K562 (cell line): ENCODE data around the gene RNFT2. TPM values are rescaled to one million over a fixed set of nuclear protein-coding genes. Genes with fewer than 3 reads are reported as not detected.

ENCODE experiments used
- ARID1B ChIP-seq: fragments of 450-650 bp; IDR thresholded peaks from 2 replicates; pipeline ENCODE4 v1.6.1; 2016; ENCODE audit warnings: antibody characterized with exemption, mild to moderate bottlenecking, inconsistent platforms
- ARNT ChIP-seq, 2 experiments: fragments of 450-650 bp; IDR thresholded peaks; 2 replicates each; pipeline ENCODE4 v1.6.1; 2016; ENCODE audit warnings: mild to moderate bottlenecking in 1 of 2
- BRD4 ChIP-seq: fragments of 200-600 bp; sonication (generic); IDR thresholded peaks from 2 replicates; pipeline ENCODE4 v1.6.1; 2017; ENCODE audit warnings: inconsistent platforms
- C11orf30 ChIP-seq: fragments of 450-650 bp; IDR thresholded peaks from 2 replicates; pipeline ENCODE4 v1.6.1; 2016; ENCODE audit warnings: low read depth, mild to moderate bottlenecking
- CBFB ChIP-seq: sonication (generic); formaldehyde crosslinking; IDR thresholded peaks from 2 replicates; pipeline ENCODE4 v1.4.0; 2020; ENCODE audit warnings: mild to moderate bottlenecking, missing genetic modification reagents
- CTCFL ChIP-seq: IDR thresholded peaks from 2 replicates; pipeline ENCODE4 v1.6.1; 2011; ENCODE audit warnings: borderline replicate concordance, low read depth, mild to moderate bottlenecking, moderate library complexity, low read length; ENCODE audit not compliant: insufficient read depth, poor library complexity, severe bottlenecking
- ESRRA ChIP-seq: fragments of 450-650 bp; IDR thresholded peaks from 2 replicates; pipeline ENCODE4 v1.6.1; 2014; ENCODE audit warnings: low read depth, mild to moderate bottlenecking, moderate library complexity, borderline replicate concordance
- ETV6 ChIP-seq, 3 experiments: fragments of 150-350 bp in 1 of 3; sonication (generic) in 1 of 3; formaldehyde crosslinking in 1 of 3; IDR thresholded peaks; 2 replicates each; pipeline versions ENCODE4 v1.6.1 to v1.8.0; 2014 to 2022; ENCODE audit warnings: borderline replicate concordance in 2 of 3, low read depth in 2 of 3, antibody characterized with exemption in 1 of 3, low read length in 1 of 3, mild to moderate bottlenecking in 1 of 3, missing genetic modification reagents in 1 of 3
- HMGN3 ChIP-seq: IDR thresholded peaks from 2 replicates; pipeline ENCODE4 v1.6.1; 2011; ENCODE audit warnings: borderline replicate concordance, low read depth, mild to moderate bottlenecking, mixed read lengths, low read length; ENCODE audit not compliant: insufficient read length; ENCODE audit errors: extremely low read depth
- HSF4 ChIP-seq: fragments of 250-450 bp; sonication (Bioruptor Pico); IDR thresholded peaks from 2 replicates; pipeline ENCODE4 v2.1.2; 2022; ENCODE audit warnings: mild to moderate bottlenecking, moderate library complexity, borderline replicate concordance
- KHSRP ChIP-seq: fragments of 450-650 bp; IDR thresholded peaks from 2 replicates; pipeline ENCODE4 v1.6.1; 2017
- KLF13 ChIP-seq: fragments of 450-650 bp; IDR thresholded peaks from 2 replicates; pipeline ENCODE4 v1.6.1; 2016; ENCODE audit warnings: missing genetic modification characterization, low read depth, mild to moderate bottlenecking, missing compliant biosample characterization, moderate library complexity, borderline replicate concordance
- MTA1 ChIP-seq: fragments of 450-650 bp; IDR thresholded peaks from 2 replicates; pipeline ENCODE4 v1.6.1; 2017; ENCODE audit warnings: borderline replicate concordance
- NFIC ChIP-seq: fragments of 450-650 bp; IDR thresholded peaks from 2 replicates; pipeline ENCODE4 v1.6.1; 2017; ENCODE audit warnings: mild to moderate bottlenecking, inconsistent platforms
- NFIX ChIP-seq: fragments of 250-450 bp; sonication (Bioruptor Pico); IDR thresholded peaks from 2 replicates; pipeline ENCODE4 v1.4.0; 2020; ENCODE audit warnings: low read depth, mild to moderate bottlenecking, moderate library complexity
- NONO ChIP-seq, 2 experiments: fragments of 200-400 bp in 1 of 2; fragments of 450-650 bp in 1 of 2; formaldehyde crosslinking in 1 of 2; IDR thresholded peaks; 2 replicates each; pipeline ENCODE4 v1.6.1; 2017; ENCODE audit warnings: low read depth in 2 of 2, mild to moderate bottlenecking in 2 of 2, moderate library complexity in 2 of 2, low read length in 1 of 2
- PML ChIP-seq: IDR thresholded peaks from 2 replicates; pipeline ENCODE4 v1.6.1; 2012; ENCODE audit warnings: low read length, inconsistent platforms
- POLR2A ChIP-seq: fragments of 450-650 bp; conservative IDR thresholded peaks from 2 replicates; pipeline ENCODE4 v1.6.1; 2016
- RAD21 ChIP-seq, 2 experiments: fragments of 250-450 bp in 1 of 2; fragments of 450-650 bp in 1 of 2; sonication (Bioruptor Pico) in 1 of 2; formaldehyde crosslinking in 1 of 2; IDR thresholded peaks in 1 of 2; conservative IDR thresholded peaks in 1 of 2; 2 replicates each; pipeline versions ENCODE4 v1.4.0 to v1.8.0; 2020 to 2022; ENCODE audit warnings: mild to moderate bottlenecking in 2 of 2, moderate library complexity in 1 of 2
- SIX5 ChIP-seq, 2 experiments: IDR thresholded peaks; 2 replicates each; pipeline ENCODE4 v1.6.1; 2011; ENCODE audit warnings: low read length in 2 of 2, borderline replicate concordance in 1 of 2, low read depth in 1 of 2, mild to moderate bottlenecking in 1 of 2, moderate library complexity in 1 of 2; ENCODE audit not compliant: insufficient read depth in 1 of 2
- SLC30A9 ChIP-seq: fragments of 250-450 bp; sonication (Bioruptor Pico); IDR thresholded peaks from 2 replicates; pipeline ENCODE4 v1.8.0; 2022; ENCODE audit warnings: mild to moderate bottlenecking, moderate library complexity
- SMAD3 ChIP-seq: fragments of 450-650 bp; formaldehyde crosslinking; conservative IDR thresholded peaks from 2 replicates; pipeline ENCODE4 v1.4.0; 2020; ENCODE audit warnings: mild to moderate bottlenecking
- SMARCA4 ChIP-seq: fragments of 450-650 bp; IDR thresholded peaks from 2 replicates; pipeline ENCODE4 v1.6.1; 2016
- TCF7 ChIP-seq: sonication (generic); IDR thresholded peaks from 2 replicates; pipeline ENCODE4 v1.6.1; 2016; ENCODE audit warnings: antibody characterized with exemption, borderline replicate concordance
- XRCC4 ChIP-seq: IDR thresholded peaks from one replicate; pipeline ENCODE4 v1.6.1; 2011; ENCODE audit not compliant: insufficient read depth, insufficient read length; ENCODE audit errors: extremely low read depth
- ZC3H4 ChIP-seq: sonication (generic); formaldehyde crosslinking; IDR thresholded peaks from 2 replicates; pipeline ENCODE4 v1.9.0; 2021; ENCODE audit warnings: missing genetic modification reagents, borderline replicate concordance
- ZKSCAN8 ChIP-seq: fragments of 200-800 bp; sonication (Bioruptor generic); IDR thresholded peaks from 2 replicates; pipeline ENCODE4 v1.6.1; 2016; ENCODE audit warnings: missing genetic modification characterization, missing compliant biosample characterization
- ZNF584 ChIP-seq: fragments of 200-800 bp; sonication (Bioruptor generic); IDR thresholded peaks from 2 replicates; pipeline ENCODE4 v1.6.1; 2016; ENCODE audit warnings: low read depth, mild to moderate bottlenecking, missing genetic modification characterization, missing compliant biosample characterization
- polyA plus RNA-seq, 8 experiments: library from polyadenylated mRNA; depleted of rRNA in 4 of 8; stranded (reverse) in 5 of 8; unstranded in 3 of 8; fragments of >200 nt; fragmentation: Nextera tagmentation in 2 of 8; fragmentation: Illumina TruSeq in 1 of 8; extraction: Ambion mirVana in 2 of 8; extraction: Trizol in 1 of 8; gene quantifications; 2 replicates each; pipeline versions ENCODE4 v1.2.1 to v1.2.3, GENCODE V29; 2011 to 2014; ENCODE audit warnings: inconsistent platforms in 1 of 8, missing spikeins in 1 of 8
- total RNA-seq, 7 experiments: library from RNA; depleted of rRNA in 6 of 7; stranded (reverse); fragments of >200 nt in 6 of 7; fragmentation: Illumina TruSeq in 2 of 7; extraction: Trizol in 2 of 7; gene quantifications; 2 replicates each; pipeline versions ENCODE4 v1.2.1 to v1.2.3, GENCODE V29; 2011 to 2021; ENCODE audit warnings: low replicate concordance in 1 of 7

Gene RNFT2
- total and polyA plus RNA-seq, 9 of the 15 experiments (the other 6 are each of a cell fraction or from before 2014, with no cell fraction given): 3.6 to 26.3 (median 9.5) TPM

- TF ChIP-seq SMAD3 (CRISPR knock-in tag) (no peak), KLF13 (tag) (peak; percentile 25; the same call in 1 of the 2 replicates), CBFB (CRISPR knock-in tag) (no peak), NFIX (0 out of 2 replicates have a peak, but pooled peaks have one; percentile 22), POLR2A (peak; percentile 83), NONO (IDR thresholded peaks at IDR 0.05; ENCODE audit: low read depth in 2 of 2, low read length in 1 of 2) (no peak), MTA1 (peak; percentile 24; the same call in 1 of the 2 replicates), ZC3H4 (CRISPR knock-in tag) (no peak), ETV6 (IDR thresholded peaks at IDR 0.05; ENCODE audit: borderline replicate concordance in 1 of 2, low read depth in 2 of 2, low read length in 1 of 2) (no peak), ETV6 (CRISPR knock-in tag; IDR thresholded peaks at IDR 0.05; ENCODE audit: borderline replicate concordance) (no peak), ZKSCAN8 (CRISPR knock-in tag) (no peak), ARID1B (peak; percentile 56; the same call in 1 of the 2 replicates), C11orf30 (peak; percentile 96), SMARCA4 (peak; percentile 51; the same call in 1 of the 2 replicates), ARNT (IDR thresholded peaks at IDR 0.05) (peak in 1 of 2 experiments; percentile 30; a peak in 1 of 4 replicates), ZNF584 (no peak), ESRRA (peak; percentile 93), RAD21 (CRISPR knock-in tag; conservative IDR thresholded peaks at IDR 0.05 in 1 of 2, IDR thresholded peaks at IDR 0.05 in 1 of 2) (peak in 1 of 2 experiments; percentile 32; a peak in 1 of 4 replicates), SIX5 (IDR thresholded peaks at IDR 0.05; ENCODE audit: borderline replicate concordance in 1 of 2, insufficient read depth in 1 of 2, low read depth in 1 of 2, low read length in 2 of 2) (no peak), HMGN3 (no peak), KHSRP (no peak), CTCFL (peak; percentile 23), SLC30A9 (CRISPR knock-in tag) (no peak), XRCC4 (no peak), HSF4 (CRISPR knock-in tag) (no peak), NFIC (peak; percentile 94), PML (0 out of 2 replicates have a peak, but pooled peaks have one; percentile 35), TCF7 (no peak), BRD4 (no peak)
Observed at GRCh38 chr12:116759783-116760621, 21.9 kb downstream of the RNFT2 start (continued).
